GM23338 (cell line): Measurements from ENCODE around the gene PARD3. TPM values are rescaled to one million over a fixed set of nuclear protein-coding genes. Genes with fewer than 3 reads are reported as not detected.

Source experiments
- ATAC-seq: fragments of 200-7000 bp; cut with Tn5 transposase; 3 replicates; pipeline ENCODE4 v1.9.1; 2020
- DNase-seq: peaks from one replicate; pipeline ENCODE4 v3.0.0-alpha.2; 2015; ENCODE audit warnings: low spot score
- H2AFZ ChIP-seq: fragments of 200-600 bp; sonication (generic); 2 replicates; pipeline ENCODE4 v1.8.0; 2016; ENCODE audit warnings: antibody characterized with exemption, mild to moderate bottlenecking, moderate library complexity
- H3F3A ChIP-seq: fragments of 200-600 bp; sonication (generic); replicated peaks from 2 replicates; pipeline ENCODE4 v1.8.0; 2017; ENCODE audit warnings: antibody characterized with exemption, mixed run types, low read depth
- H3K27ac ChIP-seq: fragments of 200-600 bp; sonication (generic); 2 replicates; pipeline ENCODE4 v1.6.1; 2016; ENCODE audit warnings: low read depth
- H3K27me3 ChIP-seq: fragments of 200-600 bp; sonication (generic); 2 replicates; pipeline ENCODE4 v1.8.0; 2016; ENCODE audit warnings: mild to moderate bottlenecking, mixed run types, moderate library complexity; ENCODE audit not compliant: insufficient read depth
- H3K36me3 ChIP-seq: fragments of 200-600 bp; sonication (generic); 2 replicates; pipeline ENCODE4 v1.8.0; 2016; ENCODE audit warnings: mild to moderate bottlenecking; ENCODE audit not compliant: insufficient read depth
- H3K4me1 ChIP-seq: fragments of 200-600 bp; sonication (generic); 2 replicates; pipeline ENCODE4 v1.8.0; 2016; ENCODE audit warnings: mild to moderate bottlenecking, moderate library complexity; ENCODE audit not compliant: insufficient read depth
- H3K4me2 ChIP-seq: fragments of 200-600 bp; sonication (generic); 2 replicates; pipeline ENCODE4 v1.7.1; 2017; ENCODE audit warnings: mixed run types
- H3K4me3 ChIP-seq: fragments of 200-600 bp; sonication (generic); 2 replicates; pipeline ENCODE4 v1.6.1; 2016; ENCODE audit warnings: mixed run types
- H3K79me2 ChIP-seq: fragments of 200-600 bp; sonication (generic); replicated peaks from 2 replicates; pipeline ENCODE4 v1.8.0; 2017; ENCODE audit warnings: mild to moderate bottlenecking; ENCODE audit not compliant: insufficient read depth
- H3K9me2 ChIP-seq: fragments of 200-600 bp; sonication (generic); 2 replicates; pipeline ENCODE4 v1.8.0; 2017; ENCODE audit not compliant: insufficient read depth
- H4K20me1 ChIP-seq: fragments of 200-600 bp; sonication (generic); replicated peaks from 2 replicates; pipeline ENCODE4 v1.8.0; 2017; ENCODE audit warnings: mild to moderate bottlenecking; ENCODE audit not compliant: insufficient read depth
- H3K27ac Mint-ChIP-seq: 2 replicates; pipeline ENCODE4 v1.8.0; 2020; ENCODE audit warnings: inconsistent platforms, mild to moderate bottlenecking, moderate library complexity, mixed read lengths
- H3K27me3 Mint-ChIP-seq: 3 replicates; pipeline ENCODE4 v1.8.0; 2022; ENCODE audit warnings: low read depth, mild to moderate bottlenecking, moderate library complexity, mixed read lengths, inconsistent platforms; ENCODE audit not compliant: insufficient read depth, poor library complexity
- H3K36me3 Mint-ChIP-seq: 3 replicates; pipeline ENCODE4 v1.8.0; 2021; ENCODE audit warnings: low read depth, mild to moderate bottlenecking, inconsistent platforms, moderate library complexity, mixed read lengths
- H3K4me1 Mint-ChIP-seq: 3 replicates; pipeline ENCODE4 v1.8.0; 2020; ENCODE audit warnings: mild to moderate bottlenecking, inconsistent platforms, mixed read lengths
- H3K4me3 Mint-ChIP-seq: 3 replicates; pipeline ENCODE4 v1.8.0; 2021; ENCODE audit warnings: moderate library complexity, mild to moderate bottlenecking, inconsistent platforms, mixed read lengths
- H3K9me3 Mint-ChIP-seq: 3 replicates; pipeline ENCODE4 v1.8.0; 2020; ENCODE audit warnings: moderate library complexity, mild to moderate bottlenecking, inconsistent platforms, mixed read lengths
- EZH2 ChIP-seq: fragments of 200-600 bp; sonication (generic); IDR thresholded peaks from one replicate; pipeline ENCODE4 v1.8.0; 2017; ENCODE audit warnings: antibody characterized with exemption, mild to moderate bottlenecking, low read depth; ENCODE audit not compliant: unreplicated experiment
- EZH2phosphoT487 ChIP-seq: fragments of 200-600 bp; sonication (generic); IDR thresholded peaks from one replicate; pipeline ENCODE4 v1.8.1; 2018; ENCODE audit warnings: antibody characterized with exemption; ENCODE audit not compliant: unreplicated experiment
- JUNB ChIP-seq: IDR thresholded peaks from one replicate; pipeline ENCODE4 v1.6.1; 2016; ENCODE audit warnings: antibody characterized with exemption; ENCODE audit not compliant: unreplicated experiment
- NANOG ChIP-seq: IDR thresholded peaks from 2 replicates; pipeline ENCODE4 v1.6.1; 2016; ENCODE audit warnings: antibody characterized with exemption, borderline replicate concordance
- POLR2AphosphoS5 ChIP-seq: IDR thresholded peaks from 2 replicates; pipeline ENCODE4 v1.6.1; 2016; ENCODE audit warnings: antibody characterized with exemption, low read depth
- STAT1 ChIP-seq: IDR thresholded peaks from one replicate; pipeline ENCODE4 v1.6.1; 2016; ENCODE audit warnings: antibody characterized with exemption; ENCODE audit not compliant: unreplicated experiment
- ZNF114 ChIP-seq: fragments of 250-450 bp; sonication (Bioruptor Pico); IDR thresholded peaks from 2 replicates; pipeline ENCODE4 v1.5.0; 2020; ENCODE audit warnings: mild to moderate bottlenecking, moderate library complexity
- polyA plus RNA-seq: library from polyadenylated mRNA; unstranded; fragments of >200 nt; fragmentation: Nextera tagmentation; extraction: Ambion mirVana; gene quantifications from 2 replicates; pipeline ENCODE4 v1.2.1, GENCODE V29; 2016
- total RNA-seq: library from RNA; depleted of rRNA; stranded (reverse); fragments of >200 nt; shearing (Covaris generic); gene quantifications from 2 replicates; pipeline ENCODE4 v1.2.3, GENCODE V29; 2014
- TF ChIP-seq, protein P1 (sequence below), 2 experiments: fragments of 200-600 bp in 1 of 2; sonication (generic) in 1 of 2; conservative IDR thresholded peaks; 2 replicates each; pipeline versions ENCODE4 v1.5.1 to v1.6.1; 2016 to 2017; ENCODE audit warnings: antibody characterized with exemption in 2 of 2, low read depth in 2 of 2, mild to moderate bottlenecking in 2 of 2, moderate library complexity in 1 of 2
- TF ChIP-seq, protein P2 (sequence below): fragments of 250-450 bp; sonication (Bioruptor Pico); IDR thresholded peaks from 2 replicates; pipeline ENCODE4 v1.5.0; 2020; ENCODE audit warnings: mild to moderate bottlenecking, moderate library complexity
- TF ChIP-seq, protein P3 (sequence below): IDR thresholded peaks from 2 replicates; pipeline ENCODE4 v1.6.1; 2016; ENCODE audit warnings: antibody characterized with exemption
- TF ChIP-seq, protein P4 (sequence below): IDR thresholded peaks from one replicate; pipeline ENCODE4 v1.6.1; 2018; ENCODE audit warnings: antibody characterized with exemption; ENCODE audit not compliant: unreplicated experiment

The PARD3 gene
- total and polyA plus RNA-seq, 2 experiments from 2014 or later: 30.2 to 51.4 TPM

DNA sequence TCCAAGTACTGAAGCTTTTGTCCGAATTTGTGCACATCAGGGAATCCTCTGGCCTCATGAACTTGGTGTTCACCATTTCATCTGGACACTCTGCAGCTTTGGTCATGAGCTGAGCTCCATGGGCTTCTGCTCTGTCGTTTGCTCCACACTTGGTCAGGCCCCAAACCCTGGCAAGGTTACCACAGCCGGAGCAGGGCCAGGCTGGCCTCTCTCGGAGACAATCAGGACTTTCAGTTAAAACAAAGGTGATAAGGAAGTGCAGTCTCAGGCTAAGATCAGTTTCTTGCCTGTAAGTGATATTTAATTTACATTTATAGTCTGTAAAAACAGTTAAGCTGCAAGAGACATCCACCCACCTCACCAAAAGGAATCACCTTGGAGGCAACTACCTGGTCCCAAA lies 558.9 kb downstream of the PARD3 start:
- no peak overlapping the region for H3K4me3 ChIP-seq
- no peak overlapping the region for H3K4me3 Mint-ChIP-seq
- H2AFZ ChIP-seq: no peak overlapping the region
- ATAC-seq (no peak), DNase-seq (no peak)
- no peaks in the 10 kb centered on the region for H3F3A ChIP-seq
- H3K27ac ChIP-seq: no peak overlapping the region
- H3K4me1 Mint-ChIP-seq: peaks cover 33% of the 10 kb centered on the region
- H3K36me3 ChIP-seq: no peaks in the 10 kb centered on the region
- no peaks in the 10 kb centered on the region for H3K79me2 ChIP-seq
- TF ChIP-seq STAT1 (no peak), EZH2phosphoT487 (no peak), POLR2AphosphoS5 (no peak), JUNB (no peak), EZH2 (no peak), ZNF114 (CRISPR knock-in tag) (no peak), NANOG (no peak)
- TF ChIP-seq, protein P1, sequence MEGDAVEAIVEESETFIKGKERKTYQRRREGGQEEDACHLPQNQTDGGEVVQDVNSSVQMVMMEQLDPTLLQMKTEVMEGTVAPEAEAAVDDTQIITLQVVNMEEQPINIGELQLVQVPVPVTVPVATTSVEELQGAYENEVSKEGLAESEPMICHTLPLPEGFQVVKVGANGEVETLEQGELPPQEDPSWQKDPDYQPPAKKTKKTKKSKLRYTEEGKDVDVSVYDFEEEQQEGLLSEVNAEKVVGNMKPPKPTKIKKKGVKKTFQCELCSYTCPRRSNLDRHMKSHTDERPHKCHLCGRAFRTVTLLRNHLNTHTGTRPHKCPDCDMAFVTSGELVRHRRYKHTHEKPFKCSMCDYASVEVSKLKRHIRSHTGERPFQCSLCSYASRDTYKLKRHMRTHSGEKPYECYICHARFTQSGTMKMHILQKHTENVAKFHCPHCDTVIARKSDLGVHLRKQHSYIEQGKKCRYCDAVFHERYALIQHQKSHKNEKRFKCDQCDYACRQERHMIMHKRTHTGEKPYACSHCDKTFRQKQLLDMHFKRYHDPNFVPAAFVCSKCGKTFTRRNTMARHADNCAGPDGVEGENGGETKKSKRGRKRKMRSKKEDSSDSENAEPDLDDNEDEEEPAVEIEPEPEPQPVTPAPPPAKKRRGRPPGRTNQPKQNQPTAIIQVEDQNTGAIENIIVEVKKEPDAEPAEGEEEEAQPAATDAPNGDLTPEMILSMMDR (conservative IDR thresholded peaks at IDR 0.05; ENCODE audit: low read depth in 2 of 2): no peak
- TF ChIP-seq, protein P2, sequence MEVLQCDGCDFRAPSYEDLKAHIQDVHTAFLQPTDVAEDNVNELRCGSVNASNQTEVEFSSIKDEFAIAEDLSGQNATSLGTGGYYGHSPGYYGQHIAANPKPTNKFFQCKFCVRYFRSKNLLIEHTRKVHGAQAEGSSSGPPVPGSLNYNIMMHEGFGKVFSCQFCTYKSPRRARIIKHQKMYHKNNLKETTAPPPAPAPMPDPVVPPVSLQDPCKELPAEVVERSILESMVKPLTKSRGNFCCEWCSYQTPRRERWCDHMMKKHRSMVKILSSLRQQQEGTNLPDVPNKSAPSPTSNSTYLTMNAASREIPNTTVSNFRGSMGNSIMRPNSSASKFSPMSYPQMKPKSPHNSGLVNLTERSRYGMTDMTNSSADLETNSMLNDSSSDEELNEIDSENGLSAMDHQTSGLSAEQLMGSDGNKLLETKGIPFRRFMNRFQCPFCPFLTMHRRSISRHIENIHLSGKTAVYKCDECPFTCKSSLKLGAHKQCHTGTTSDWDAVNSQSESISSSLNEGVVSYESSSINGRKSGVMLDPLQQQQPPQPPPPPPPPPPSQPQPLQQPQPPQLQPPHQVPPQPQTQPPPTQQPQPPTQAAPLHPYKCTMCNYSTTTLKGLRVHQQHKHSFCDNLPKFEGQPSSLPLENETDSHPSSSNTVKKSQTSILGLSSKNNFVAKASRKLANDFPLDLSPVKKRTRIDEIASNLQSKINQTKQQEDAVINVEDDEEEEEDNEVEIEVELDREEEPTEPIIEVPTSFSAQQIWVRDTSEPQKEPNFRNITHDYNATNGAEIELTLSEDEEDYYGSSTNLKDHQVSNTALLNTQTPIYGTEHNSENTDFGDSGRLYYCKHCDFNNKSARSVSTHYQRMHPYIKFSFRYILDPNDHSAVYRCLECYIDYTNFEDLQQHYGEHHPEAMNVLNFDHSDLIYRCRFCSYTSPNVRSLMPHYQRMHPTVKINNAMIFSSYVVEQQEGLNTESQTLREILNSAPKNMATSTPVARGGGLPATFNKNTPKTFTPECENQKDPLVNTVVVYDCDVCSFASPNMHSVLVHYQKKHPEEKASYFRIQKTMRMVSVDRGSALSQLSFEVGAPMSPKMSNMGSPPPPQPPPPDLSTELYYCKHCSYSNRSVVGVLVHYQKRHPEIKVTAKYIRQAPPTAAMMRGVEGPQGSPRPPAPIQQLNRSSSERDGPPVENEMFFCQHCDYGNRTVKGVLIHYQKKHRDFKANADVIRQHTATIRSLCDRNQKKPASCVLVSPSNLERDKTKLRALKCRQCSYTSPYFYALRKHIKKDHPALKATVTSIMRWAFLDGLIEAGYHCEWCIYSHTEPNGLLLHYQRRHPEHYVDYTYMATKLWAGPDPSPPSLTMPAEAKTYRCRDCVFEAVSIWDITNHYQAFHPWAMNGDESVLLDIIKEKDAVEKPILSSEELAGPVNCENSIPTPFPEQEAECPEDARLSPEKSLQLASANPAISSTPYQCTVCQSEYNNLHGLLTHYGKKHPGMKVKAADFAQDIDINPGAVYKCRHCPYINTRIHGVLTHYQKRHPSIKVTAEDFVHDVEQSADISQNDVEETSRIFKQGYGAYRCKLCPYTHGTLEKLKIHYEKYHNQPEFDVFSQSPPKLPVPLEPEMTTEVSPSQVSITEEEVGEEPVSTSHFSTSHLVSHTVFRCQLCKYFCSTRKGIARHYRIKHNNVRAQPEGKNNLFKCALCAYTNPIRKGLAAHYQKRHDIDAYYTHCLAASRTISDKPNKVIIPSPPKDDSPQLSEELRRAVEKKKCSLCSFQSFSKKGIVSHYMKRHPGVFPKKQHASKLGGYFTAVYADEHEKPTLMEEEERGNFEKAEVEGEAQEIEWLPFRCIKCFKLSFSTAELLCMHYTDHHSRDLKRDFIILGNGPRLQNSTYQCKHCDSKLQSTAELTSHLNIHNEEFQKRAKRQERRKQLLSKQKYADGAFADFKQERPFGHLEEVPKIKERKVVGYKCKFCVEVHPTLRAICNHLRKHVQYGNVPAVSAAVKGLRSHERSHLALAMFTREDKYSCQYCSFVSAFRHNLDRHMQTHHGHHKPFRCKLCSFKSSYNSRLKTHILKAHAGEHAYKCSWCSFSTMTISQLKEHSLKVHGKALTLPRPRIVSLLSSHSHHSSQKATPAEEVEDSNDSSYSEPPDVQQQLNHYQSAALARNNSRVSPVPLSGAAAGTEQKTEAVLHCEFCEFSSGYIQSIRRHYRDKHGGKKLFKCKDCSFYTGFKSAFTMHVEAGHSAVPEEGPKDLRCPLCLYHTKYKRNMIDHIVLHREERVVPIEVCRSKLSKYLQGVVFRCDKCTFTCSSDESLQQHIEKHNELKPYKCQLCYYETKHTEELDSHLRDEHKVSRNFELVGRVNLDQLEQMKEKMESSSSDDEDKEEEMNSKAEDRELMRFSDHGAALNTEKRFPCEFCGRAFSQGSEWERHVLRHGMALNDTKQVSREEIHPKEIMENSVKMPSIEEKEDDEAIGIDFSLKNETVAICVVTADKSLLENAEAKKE (CRISPR knock-in tag): no peak
- TF ChIP-seq, protein P3, sequence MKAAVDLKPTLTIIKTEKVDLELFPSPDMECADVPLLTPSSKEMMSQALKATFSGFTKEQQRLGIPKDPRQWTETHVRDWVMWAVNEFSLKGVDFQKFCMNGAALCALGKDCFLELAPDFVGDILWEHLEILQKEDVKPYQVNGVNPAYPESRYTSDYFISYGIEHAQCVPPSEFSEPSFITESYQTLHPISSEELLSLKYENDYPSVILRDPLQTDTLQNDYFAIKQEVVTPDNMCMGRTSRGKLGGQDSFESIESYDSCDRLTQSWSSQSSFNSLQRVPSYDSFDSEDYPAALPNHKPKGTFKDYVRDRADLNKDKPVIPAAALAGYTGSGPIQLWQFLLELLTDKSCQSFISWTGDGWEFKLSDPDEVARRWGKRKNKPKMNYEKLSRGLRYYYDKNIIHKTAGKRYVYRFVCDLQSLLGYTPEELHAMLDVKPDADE: no peak
- TF ChIP-seq, protein P4, sequence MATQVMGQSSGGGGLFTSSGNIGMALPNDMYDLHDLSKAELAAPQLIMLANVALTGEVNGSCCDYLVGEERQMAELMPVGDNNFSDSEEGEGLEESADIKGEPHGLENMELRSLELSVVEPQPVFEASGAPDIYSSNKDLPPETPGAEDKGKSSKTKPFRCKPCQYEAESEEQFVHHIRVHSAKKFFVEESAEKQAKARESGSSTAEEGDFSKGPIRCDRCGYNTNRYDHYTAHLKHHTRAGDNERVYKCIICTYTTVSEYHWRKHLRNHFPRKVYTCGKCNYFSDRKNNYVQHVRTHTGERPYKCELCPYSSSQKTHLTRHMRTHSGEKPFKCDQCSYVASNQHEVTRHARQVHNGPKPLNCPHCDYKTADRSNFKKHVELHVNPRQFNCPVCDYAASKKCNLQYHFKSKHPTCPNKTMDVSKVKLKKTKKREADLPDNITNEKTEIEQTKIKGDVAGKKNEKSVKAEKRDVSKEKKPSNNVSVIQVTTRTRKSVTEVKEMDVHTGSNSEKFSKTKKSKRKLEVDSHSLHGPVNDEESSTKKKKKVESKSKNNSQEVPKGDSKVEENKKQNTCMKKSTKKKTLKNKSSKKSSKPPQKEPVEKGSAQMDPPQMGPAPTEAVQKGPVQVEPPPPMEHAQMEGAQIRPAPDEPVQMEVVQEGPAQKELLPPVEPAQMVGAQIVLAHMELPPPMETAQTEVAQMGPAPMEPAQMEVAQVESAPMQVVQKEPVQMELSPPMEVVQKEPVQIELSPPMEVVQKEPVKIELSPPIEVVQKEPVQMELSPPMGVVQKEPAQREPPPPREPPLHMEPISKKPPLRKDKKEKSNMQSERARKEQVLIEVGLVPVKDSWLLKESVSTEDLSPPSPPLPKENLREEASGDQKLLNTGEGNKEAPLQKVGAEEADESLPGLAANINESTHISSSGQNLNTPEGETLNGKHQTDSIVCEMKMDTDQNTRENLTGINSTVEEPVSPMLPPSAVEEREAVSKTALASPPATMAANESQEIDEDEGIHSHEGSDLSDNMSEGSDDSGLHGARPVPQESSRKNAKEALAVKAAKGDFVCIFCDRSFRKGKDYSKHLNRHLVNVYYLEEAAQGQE: no peak
- peaks cover 5% of the 10 kb centered on the region for H3K27me3 Mint-ChIP-seq
- H3K9me3 Mint-ChIP-seq: peaks cover 5% of the 10 kb centered on the region; the same call in 2 of the 3 replicates
- H3K4me1 ChIP-seq: peaks cover 29% of the 10 kb centered on the region
- no peak overlapping the region for H3K4me2 ChIP-seq
- H3K27ac Mint-ChIP-seq: peak overlapping the region; percentile 70; the same call in 1 of the 2 replicates
- no peaks in the 10 kb centered on the region for H3K27me3 ChIP-seq
- no peaks in the 10 kb centered on the region for H3K9me2 ChIP-seq
- peaks cover 16% of the 10 kb centered on the region; the same call in 2 of the 3 replicates for H3K36me3 Mint-ChIP-seq
- no peaks in the 10 kb centered on the region for H4K20me1 ChIP-seq
